ENCODE data around the gene LILRA6.

- TF ChIP-seq, protein P1, sequence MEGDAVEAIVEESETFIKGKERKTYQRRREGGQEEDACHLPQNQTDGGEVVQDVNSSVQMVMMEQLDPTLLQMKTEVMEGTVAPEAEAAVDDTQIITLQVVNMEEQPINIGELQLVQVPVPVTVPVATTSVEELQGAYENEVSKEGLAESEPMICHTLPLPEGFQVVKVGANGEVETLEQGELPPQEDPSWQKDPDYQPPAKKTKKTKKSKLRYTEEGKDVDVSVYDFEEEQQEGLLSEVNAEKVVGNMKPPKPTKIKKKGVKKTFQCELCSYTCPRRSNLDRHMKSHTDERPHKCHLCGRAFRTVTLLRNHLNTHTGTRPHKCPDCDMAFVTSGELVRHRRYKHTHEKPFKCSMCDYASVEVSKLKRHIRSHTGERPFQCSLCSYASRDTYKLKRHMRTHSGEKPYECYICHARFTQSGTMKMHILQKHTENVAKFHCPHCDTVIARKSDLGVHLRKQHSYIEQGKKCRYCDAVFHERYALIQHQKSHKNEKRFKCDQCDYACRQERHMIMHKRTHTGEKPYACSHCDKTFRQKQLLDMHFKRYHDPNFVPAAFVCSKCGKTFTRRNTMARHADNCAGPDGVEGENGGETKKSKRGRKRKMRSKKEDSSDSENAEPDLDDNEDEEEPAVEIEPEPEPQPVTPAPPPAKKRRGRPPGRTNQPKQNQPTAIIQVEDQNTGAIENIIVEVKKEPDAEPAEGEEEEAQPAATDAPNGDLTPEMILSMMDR (IDR thresholded peaks at IDR 0.05) = no peak
- no peak for TF ChIP-seq POLR2A (IDR thresholded peaks at IDR 0.05)
These were observed 26.3 kb upstream of the LILRA6 start for GRCh38 chr19:54268936-54269335.
